ENCODE measurements around the gene EXPH5. TPM values are rescaled to one million over a fixed set of nuclear protein-coding genes. Genes with fewer than 3 reads are reported as not detected.

The EXPH5 gene
- total RNA-seq, 4 donors from 2014 or later: 19.8 to 73.8 (median 33.2) TPM

DNA sequence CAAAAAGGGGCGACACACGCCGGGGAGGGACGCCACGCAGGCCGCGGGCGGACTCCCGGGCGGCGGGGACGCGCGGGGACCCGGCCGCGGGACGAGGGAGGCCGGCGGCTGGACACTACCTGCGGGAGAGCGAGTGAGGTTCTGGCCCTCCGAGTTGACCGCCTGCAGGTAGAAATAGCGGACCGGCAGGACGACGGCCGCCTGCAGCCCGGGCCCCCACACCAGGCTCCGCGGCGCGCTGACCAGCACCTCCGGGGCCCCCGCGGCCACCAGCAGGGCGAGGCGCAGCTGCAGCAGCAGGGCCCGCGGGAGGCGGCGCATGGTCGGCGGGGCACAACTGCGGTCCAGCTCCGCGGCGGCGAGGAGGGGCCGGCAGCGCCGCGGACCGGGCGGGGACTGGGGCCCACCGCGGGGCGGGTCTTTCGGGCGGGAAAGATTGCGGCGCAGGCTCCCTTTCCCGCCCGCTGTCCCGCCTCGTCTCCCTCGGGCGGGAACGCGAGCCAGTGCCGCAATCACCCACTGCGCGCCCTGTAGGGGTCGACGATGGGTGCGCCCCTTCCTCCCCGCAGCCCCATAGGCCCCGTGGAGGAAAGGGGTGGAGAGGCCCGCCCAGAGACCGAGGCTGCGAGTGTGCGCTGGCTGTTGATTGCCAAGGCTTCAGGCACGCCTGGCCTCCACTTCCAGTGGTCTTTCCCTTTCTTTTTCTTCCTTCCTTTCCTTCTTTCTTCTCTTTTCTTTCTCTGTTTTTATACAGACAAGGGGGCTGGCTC, 95.3 kb downstream of the EXPH5 start, which contains the start of gene POGLUT3:
Gene POGLUT3, minus strand, starts transcription at position 339 of the 770 bp plus-strand sequence. Its CDS starts 18 bp downstream, at position 321.
- peak within 1 kb of the TSS; percentile 68 to 78 (median 74) for H3K4me3 ChIP-seq
- in situ Hi-C loops (cut with MboI; ENCODE audit: low pct_ligation_motif_present in 1 of 4, low pct_unique_long_range_greater_than_20kb in 1 of 4, low sequenced_read_pairs in 3 of 4) (loop anchor here in 2 of 4 donors (10.0 to 25.0 kb wide), 2 partner anchors 167 to 361 kb away; partner anchors contain the start of gene DDX10 (in 1 of the 2)), intact Hi-C loops (cut with DNase I; ENCODE audit: low total_unique reads) (no loop called here)
- H3K27me3 ChIP-seq: no peaks in the 10 kb centered on the region
- peak within 1 kb of the TSS; percentile 95 to 98 (median 96) for H3K27ac ChIP-seq
- H3K9me3 ChIP-seq: no peaks in the 10 kb centered on the region
- no peaks in the 10 kb centered on the region for H3K36me3 ChIP-seq
- TF ChIP-seq POLR2A (IDR thresholded peaks at IDR 0.05) (no peak), POLR2AphosphoS5 (IDR thresholded peaks at IDR 0.05) (peak in 1 of 3 donors; percentile 14)
- WGBS, 2 donors (ENCODE audit: low coverage in 1 of 2): 1 to 4% methylated on average over 4 to 34 of the region's 84 CpGs
- H3K4me1 ChIP-seq: peaks cover 0 to 32% (median 9%) of the 10 kb centered on the region in 4 donors
- peak; percentile 64 for DNase-seq

DNA sequence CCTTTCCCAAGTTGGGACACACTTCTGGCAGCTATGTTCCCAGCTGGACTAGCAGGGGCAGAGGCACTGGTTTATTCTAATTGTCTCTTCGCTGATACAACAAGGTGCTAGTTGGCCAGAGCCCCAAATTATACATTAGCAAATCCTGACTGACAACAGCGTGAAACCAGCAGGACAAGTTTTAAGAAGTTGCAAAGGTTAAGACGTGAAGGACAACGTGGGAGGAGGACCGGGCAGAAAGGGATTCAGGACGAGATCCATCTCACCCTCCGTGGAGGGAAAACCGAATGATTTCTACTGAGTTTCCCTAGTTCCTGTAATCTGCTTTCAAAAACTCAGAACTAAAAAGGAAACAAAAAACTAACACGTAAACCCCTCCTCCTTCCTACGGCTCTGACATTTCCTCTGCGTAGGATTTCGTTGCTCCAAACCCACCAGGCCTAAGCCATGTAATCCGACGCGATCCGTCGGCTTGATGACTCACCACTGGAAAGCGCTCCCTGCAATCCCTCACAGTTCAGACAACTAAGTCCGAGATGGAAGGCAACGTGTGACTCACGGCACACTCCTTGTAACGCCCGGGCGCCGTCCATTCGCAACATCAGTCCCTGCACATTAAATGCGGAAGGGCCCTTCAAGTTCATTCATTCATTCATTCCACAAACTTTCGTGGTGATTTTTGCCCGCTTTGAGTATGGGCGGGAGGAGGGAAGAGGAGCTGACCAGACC, 96.1 kb downstream of the EXPH5 start:
- peak; percentile 91 to 97 (median 94) for TF ChIP-seq POLR2AphosphoS5 (IDR thresholded peaks at IDR 0.05)
- TF ChIP-seq EP300 (IDR thresholded peaks at IDR 0.05; ENCODE audit: low read depth): peak; percentile 2
- TF ChIP-seq POLR2A (IDR thresholded peaks at IDR 0.05): peak; percentile 75
- TF ChIP-seq, protein P1, sequence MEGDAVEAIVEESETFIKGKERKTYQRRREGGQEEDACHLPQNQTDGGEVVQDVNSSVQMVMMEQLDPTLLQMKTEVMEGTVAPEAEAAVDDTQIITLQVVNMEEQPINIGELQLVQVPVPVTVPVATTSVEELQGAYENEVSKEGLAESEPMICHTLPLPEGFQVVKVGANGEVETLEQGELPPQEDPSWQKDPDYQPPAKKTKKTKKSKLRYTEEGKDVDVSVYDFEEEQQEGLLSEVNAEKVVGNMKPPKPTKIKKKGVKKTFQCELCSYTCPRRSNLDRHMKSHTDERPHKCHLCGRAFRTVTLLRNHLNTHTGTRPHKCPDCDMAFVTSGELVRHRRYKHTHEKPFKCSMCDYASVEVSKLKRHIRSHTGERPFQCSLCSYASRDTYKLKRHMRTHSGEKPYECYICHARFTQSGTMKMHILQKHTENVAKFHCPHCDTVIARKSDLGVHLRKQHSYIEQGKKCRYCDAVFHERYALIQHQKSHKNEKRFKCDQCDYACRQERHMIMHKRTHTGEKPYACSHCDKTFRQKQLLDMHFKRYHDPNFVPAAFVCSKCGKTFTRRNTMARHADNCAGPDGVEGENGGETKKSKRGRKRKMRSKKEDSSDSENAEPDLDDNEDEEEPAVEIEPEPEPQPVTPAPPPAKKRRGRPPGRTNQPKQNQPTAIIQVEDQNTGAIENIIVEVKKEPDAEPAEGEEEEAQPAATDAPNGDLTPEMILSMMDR (IDR thresholded peaks at IDR 0.05): no peak
- DNase-seq: peak; percentile 87
- no peaks in the 10 kb centered on the region for H3K27me3 ChIP-seq
- H3K9me3 ChIP-seq: no peaks in the 10 kb centered on the region
- in situ Hi-C loops (cut with MboI; ENCODE audit: low pct_ligation_motif_present in 1 of 4, low pct_unique_long_range_greater_than_20kb in 1 of 4, low sequenced_read_pairs in 3 of 4) (loop anchor here in 2 of 4 donors (10.0 to 25.0 kb wide), 2 partner anchors 167 to 360 kb away; partner anchors contain the start of gene DDX10 (in 1 of the 2)), intact Hi-C loops (cut with DNase I; ENCODE audit: low total_unique reads) (no loop called here)
- H3K4me1 ChIP-seq: peaks cover 0 to 32% (median 9%) of the 10 kb centered on the region in 4 donors
- H3K36me3 ChIP-seq: no peaks in the 10 kb centered on the region
- WGBS, 2 donors (ENCODE audit: low coverage in 1 of 2): 2 to 3% methylated on average over 10 to 30 of the region's 30 CpGs
- peak overlapping the region; percentile 95 to 98 (median 96) for H3K27ac ChIP-seq
- peak overlapping the region; percentile 68 to 78 (median 74) for H3K4me3 ChIP-seq

DNA sequence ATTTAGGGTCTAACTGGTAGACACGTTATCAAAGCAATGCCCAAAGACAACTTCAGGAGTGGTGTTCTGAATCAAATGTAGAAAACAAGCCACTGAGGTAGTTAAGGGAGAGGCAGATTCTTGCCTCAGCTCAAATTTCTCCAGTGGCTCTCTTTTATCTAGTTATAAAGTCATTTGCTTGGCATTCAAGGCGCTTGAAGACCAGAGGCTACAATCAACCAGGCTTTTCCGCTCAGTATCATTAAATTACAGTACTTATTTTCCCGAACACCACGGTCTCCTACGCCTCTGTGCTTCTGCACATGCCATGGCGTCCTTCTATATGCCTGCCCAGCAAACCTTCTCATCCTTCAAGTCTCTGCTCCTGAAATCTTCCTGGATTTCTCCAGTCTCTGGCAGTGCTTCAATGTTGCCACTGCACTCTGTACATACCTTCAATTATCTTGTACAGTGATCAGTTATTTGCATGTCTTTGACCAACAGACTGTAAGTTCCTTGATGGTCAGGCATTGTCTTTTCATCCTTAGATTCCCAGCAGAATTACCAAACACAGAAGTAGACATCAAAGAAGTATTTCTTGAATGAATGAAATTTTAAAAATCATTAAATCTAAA, 96.8 kb downstream of the EXPH5 start:
- no peak for DNase-seq
- no peaks in the 10 kb centered on the region for H3K9me3 ChIP-seq
- H3K27me3 ChIP-seq: no peaks in the 10 kb centered on the region
- in situ Hi-C loops (cut with MboI; ENCODE audit: low pct_ligation_motif_present in 1 of 4, low pct_unique_long_range_greater_than_20kb in 1 of 4, low sequenced_read_pairs in 3 of 4): loop anchor here in 2 of 4 donors (10.0 to 25.0 kb wide), 2 partner anchors 168 to 359 kb away; partner anchors contain the start of gene DDX10 (in 1 of the 2)
- H3K4me3 ChIP-seq: peak overlapping the region in 2 of 4 donors; percentile 68 to 78
- intact Hi-C loops (cut with DNase I; ENCODE audit: low total_unique reads): no loop called here
- H3K36me3 ChIP-seq: no peaks in the 10 kb centered on the region
- WGBS, 2 donors (ENCODE audit: low coverage in 1 of 2): 90 to 91% methylated on average over 6 to 7 of the region's 7 CpGs
- H3K27ac ChIP-seq: peak overlapping the region; percentile 95 to 98 (median 96)
- peaks cover 0 to 27% (median 9%) of the 10 kb centered on the region in 4 donors for H3K4me1 ChIP-seq
- no peak for TF ChIP-seq POLR2A (IDR thresholded peaks at IDR 0.05)
- TF ChIP-seq POLR2AphosphoS5 (IDR thresholded peaks at IDR 0.05): no peak
- TF ChIP-seq EP300 (IDR thresholded peaks at IDR 0.05; ENCODE audit: low read depth): no peak
- TF ChIP-seq, protein P1 (IDR thresholded peaks at IDR 0.05): no peak

DNA sequence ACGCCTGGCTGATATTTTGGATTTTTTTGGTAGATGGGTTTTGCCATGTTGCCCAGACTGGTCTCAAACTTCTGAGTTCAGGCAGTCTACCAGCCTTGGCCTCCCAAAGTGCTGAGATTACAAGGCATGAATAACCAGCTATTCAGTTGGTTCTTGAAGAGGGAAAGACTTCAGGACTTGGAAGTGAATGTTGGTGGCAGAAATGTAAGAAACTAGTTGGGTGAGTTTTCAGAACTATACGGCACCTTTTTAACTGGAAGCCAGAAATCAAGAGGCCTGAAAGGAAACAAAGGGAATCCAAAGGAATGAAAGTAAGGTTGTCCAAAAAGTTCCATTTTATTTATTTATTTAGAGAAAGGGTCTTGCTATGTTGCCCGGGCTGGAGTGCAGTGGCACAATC, 98.2 kb downstream of the EXPH5 start:
- peaks cover 0 to under 1% (median 0%) of the 10 kb centered on the region in 4 donors for H3K36me3 ChIP-seq
- intact Hi-C loops (cut with DNase I; ENCODE audit: low total_unique reads): no loop called here
- peaks cover 0 to 27% (median 9%) of the 10 kb centered on the region in 4 donors for H3K4me1 ChIP-seq
- no peaks in the 10 kb centered on the region for H3K27me3 ChIP-seq
- no peak overlapping the region for H3K27ac ChIP-seq
- no peaks in the 10 kb centered on the region for H3K9me3 ChIP-seq
- TF ChIP-seq, protein P1 (IDR thresholded peaks at IDR 0.05): no peak
- TF ChIP-seq POLR2A (IDR thresholded peaks at IDR 0.05) (no peak), EP300 (IDR thresholded peaks at IDR 0.05; ENCODE audit: low read depth) (no peak), POLR2AphosphoS5 (IDR thresholded peaks at IDR 0.05) (no peak)
- WGBS, 2 donors (ENCODE audit: low coverage in 1 of 2): 83 to 92% methylated on average over 3 of the region's 3 CpGs
- DNase-seq: no peak
- no peak overlapping the region for H3K4me3 ChIP-seq
- in situ Hi-C loops (cut with MboI; ENCODE audit: low pct_ligation_motif_present in 1 of 4, low pct_unique_long_range_greater_than_20kb in 1 of 4, low sequenced_read_pairs in 3 of 4): loop anchor here in 2 of 4 donors (10.0 to 25.0 kb wide), 2 partner anchors 169 to 358 kb away; partner anchors contain the start of gene DDX10 (in 1 of the 2)

Data from transverse colon (tissue), 4 donors.